ENCODE results near the gene LMX1A.

Gene LMX1A

DNA sequence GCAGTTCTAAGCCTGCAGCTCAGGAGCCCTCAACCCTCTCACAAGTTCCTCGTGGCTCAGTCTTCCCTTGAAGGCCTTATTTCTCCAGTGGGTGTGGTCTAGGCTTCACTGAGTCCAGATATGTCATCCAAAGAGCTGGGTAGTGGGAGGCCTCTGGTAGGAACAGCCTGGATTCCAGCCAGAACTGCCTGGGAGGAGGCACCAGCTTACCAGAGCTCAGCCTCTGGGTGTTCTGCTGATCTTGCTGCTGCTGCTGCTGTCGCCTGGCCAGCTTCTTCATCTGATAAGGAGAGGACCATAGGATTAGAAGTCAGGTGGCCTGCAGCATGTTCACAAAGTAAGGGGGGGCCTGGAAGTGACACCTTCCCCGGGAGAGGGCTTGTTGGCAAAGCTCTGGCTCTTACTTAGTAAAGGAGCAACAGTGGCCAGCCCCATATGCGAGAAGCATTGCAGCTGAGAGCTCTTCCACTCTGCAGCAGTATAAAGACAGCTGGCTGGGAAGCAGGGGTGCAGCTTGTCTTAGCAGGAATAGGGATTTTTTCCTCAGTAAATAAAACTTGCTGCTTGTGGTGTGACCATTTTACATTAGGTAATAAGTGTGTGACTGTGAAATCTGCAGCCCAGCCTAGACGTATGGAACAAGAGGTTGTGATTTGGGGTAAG is 148.5 kb downstream of the LMX1A start:
- DNase-seq = no peak
- Histone ChIP-seq H3K9me2 (replicated peaks; ENCODE audit: insufficient read depth, low read length) (no peaks in the 10 kb centered on the region), H3K9me3 (replicated peaks; ENCODE audit: insufficient read depth, low read length) (no peaks in the 10 kb centered on the region), H3K9ac (ENCODE audit: low read length) (no peak overlapping the region), H3K27ac (ENCODE audit: low read length) (no peak overlapping the region), H3F3A (ENCODE audit: insufficient read depth, low read length) (no peaks in the 10 kb centered on the region), H3K27me3 (replicated peaks; ENCODE audit: insufficient read depth, low read length) (no peaks in the 10 kb centered on the region), H2AFZ (ENCODE audit: low read length) (no peak overlapping the region), H3K4me3 (ENCODE audit: low read length) (no peak overlapping the region), H4K20me1 (ENCODE audit: insufficient read depth, low read length) (no peaks in the 10 kb centered on the region), H3K36me3 (replicated peaks; ENCODE audit: insufficient read depth, low read length) (no peaks in the 10 kb centered on the region), H3K79me2 (ENCODE audit: low read length) (no peaks in the 10 kb centered on the region), H3K4me2 (ENCODE audit: low read depth, low read length) (no peak overlapping the region), H3K4me1 (ENCODE audit: low read length) (no peaks in the 10 kb centered on the region)
- TF ChIP-seq EZH2phosphoT487 (IDR thresholded peaks at IDR 0.05; ENCODE audit: low read length) = no peak
- TF ChIP-seq, protein P1, sequence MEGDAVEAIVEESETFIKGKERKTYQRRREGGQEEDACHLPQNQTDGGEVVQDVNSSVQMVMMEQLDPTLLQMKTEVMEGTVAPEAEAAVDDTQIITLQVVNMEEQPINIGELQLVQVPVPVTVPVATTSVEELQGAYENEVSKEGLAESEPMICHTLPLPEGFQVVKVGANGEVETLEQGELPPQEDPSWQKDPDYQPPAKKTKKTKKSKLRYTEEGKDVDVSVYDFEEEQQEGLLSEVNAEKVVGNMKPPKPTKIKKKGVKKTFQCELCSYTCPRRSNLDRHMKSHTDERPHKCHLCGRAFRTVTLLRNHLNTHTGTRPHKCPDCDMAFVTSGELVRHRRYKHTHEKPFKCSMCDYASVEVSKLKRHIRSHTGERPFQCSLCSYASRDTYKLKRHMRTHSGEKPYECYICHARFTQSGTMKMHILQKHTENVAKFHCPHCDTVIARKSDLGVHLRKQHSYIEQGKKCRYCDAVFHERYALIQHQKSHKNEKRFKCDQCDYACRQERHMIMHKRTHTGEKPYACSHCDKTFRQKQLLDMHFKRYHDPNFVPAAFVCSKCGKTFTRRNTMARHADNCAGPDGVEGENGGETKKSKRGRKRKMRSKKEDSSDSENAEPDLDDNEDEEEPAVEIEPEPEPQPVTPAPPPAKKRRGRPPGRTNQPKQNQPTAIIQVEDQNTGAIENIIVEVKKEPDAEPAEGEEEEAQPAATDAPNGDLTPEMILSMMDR (IDR thresholded peaks at IDR 0.05; ENCODE audit: low read length) = no peak
- no peak for TF ChIP-seq EZH2 (optimal IDR thresholded peaks at IDR 0.05; ENCODE audit: low read depth, low read length)

DNA sequence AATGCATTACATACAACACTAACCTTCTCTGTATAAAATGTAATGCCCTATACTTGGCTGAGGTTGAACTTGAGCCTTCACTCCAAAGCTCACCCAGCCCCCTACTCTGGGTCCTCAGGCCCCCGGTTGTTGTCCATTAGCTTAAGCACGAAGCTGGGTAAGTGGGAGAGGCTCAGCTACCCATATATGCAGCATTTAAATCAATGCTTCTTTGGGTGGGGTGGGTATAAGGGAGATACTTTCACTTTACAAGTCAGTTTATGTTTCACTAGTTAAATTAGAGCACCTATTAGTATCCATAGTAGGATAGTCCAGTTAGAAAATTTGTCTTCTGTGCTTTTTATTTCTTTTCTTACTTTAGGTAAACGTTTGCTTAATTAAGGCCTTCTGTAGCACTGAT is 151.4 kb downstream of the LMX1A start:
- Histone ChIP-seq H3K9me2 (replicated peaks; ENCODE audit: insufficient read depth, low read length) (no peaks in the 10 kb centered on the region), H3K27me3 (replicated peaks; ENCODE audit: insufficient read depth, low read length) (no peaks in the 10 kb centered on the region), H3K79me2 (ENCODE audit: low read length) (no peaks in the 10 kb centered on the region), H3K4me1 (ENCODE audit: low read length) (no peaks in the 10 kb centered on the region), H3K4me3 (ENCODE audit: low read length) (no peak overlapping the region), H3K9me3 (replicated peaks; ENCODE audit: insufficient read depth, low read length) (no peaks in the 10 kb centered on the region), H3K27ac (ENCODE audit: low read length) (no peak overlapping the region), H3F3A (ENCODE audit: insufficient read depth, low read length) (no peaks in the 10 kb centered on the region), H2AFZ (ENCODE audit: low read length) (no peak overlapping the region), H3K36me3 (replicated peaks; ENCODE audit: insufficient read depth, low read length) (no peaks in the 10 kb centered on the region), H4K20me1 (ENCODE audit: insufficient read depth, low read length) (no peaks in the 10 kb centered on the region), H3K4me2 (ENCODE audit: low read depth, low read length) (no peak overlapping the region), H3K9ac (ENCODE audit: low read length) (no peak overlapping the region)
- DNase-seq = no peak
- TF ChIP-seq, protein P1 (IDR thresholded peaks at IDR 0.05; ENCODE audit: low read length) = no peak
- no peak for TF ChIP-seq EZH2phosphoT487 (IDR thresholded peaks at IDR 0.05; ENCODE audit: low read length)
- TF ChIP-seq EZH2 (optimal IDR thresholded peaks at IDR 0.05; ENCODE audit: low read depth, low read length) = no peak

DNA sequence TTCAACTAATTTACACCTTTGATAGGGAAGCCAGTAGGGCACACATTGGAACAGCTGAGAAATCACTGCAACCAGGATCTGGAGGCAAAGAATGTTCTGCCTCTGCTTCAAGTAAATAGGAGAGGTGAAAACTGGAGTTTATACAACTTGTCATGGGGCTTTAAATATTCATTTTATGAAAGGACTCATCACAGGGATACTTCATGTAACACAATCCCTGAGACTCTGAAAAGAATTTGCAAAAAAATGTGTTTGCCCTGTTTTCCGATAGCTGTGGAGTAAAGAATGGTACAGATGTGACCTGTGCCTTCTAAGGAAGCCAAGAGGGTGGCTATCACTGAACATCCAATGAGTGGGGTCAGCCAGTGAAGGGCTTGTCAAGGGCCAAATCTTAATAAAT is 152.0 kb downstream of the LMX1A start:
- Histone ChIP-seq H3K27ac (ENCODE audit: low read length) (no peak overlapping the region), H3K9me2 (replicated peaks; ENCODE audit: insufficient read depth, low read length) (no peaks in the 10 kb centered on the region), H3K9ac (ENCODE audit: low read length) (no peak overlapping the region), H3K9me3 (replicated peaks; ENCODE audit: insufficient read depth, low read length) (no peaks in the 10 kb centered on the region), H3K4me1 (ENCODE audit: low read length) (no peaks in the 10 kb centered on the region), H3K36me3 (replicated peaks; ENCODE audit: insufficient read depth, low read length) (no peaks in the 10 kb centered on the region), H3K27me3 (replicated peaks; ENCODE audit: insufficient read depth, low read length) (no peaks in the 10 kb centered on the region), H3K79me2 (ENCODE audit: low read length) (no peaks in the 10 kb centered on the region), H4K20me1 (ENCODE audit: insufficient read depth, low read length) (no peaks in the 10 kb centered on the region), H3F3A (ENCODE audit: insufficient read depth, low read length) (no peaks in the 10 kb centered on the region), H3K4me3 (ENCODE audit: low read length) (no peak overlapping the region), H2AFZ (ENCODE audit: low read length) (no peak overlapping the region), H3K4me2 (ENCODE audit: low read depth, low read length) (no peak overlapping the region)
- DNase-seq = no peak
- TF ChIP-seq EZH2 (optimal IDR thresholded peaks at IDR 0.05; ENCODE audit: low read depth, low read length) (no peak), EZH2phosphoT487 (IDR thresholded peaks at IDR 0.05; ENCODE audit: low read length) (no peak)
- TF ChIP-seq, protein P1 (IDR thresholded peaks at IDR 0.05; ENCODE audit: low read length) = no peak
